IPS DF 6.9 (cell line): Measurements from ENCODE around the gene TPM4.

ENCODE experiments used
- DNase-seq: peaks from one replicate; pipeline ENCODE4 v3.0.0-alpha.2; 2013; ENCODE audit warnings: low read depth, low spot score
- H3K27ac ChIP-seq: one replicate; pipeline ENCODE4 v1.5.1; 2013; ENCODE audit warnings: low read length, control low read depth
- H3K27me3 ChIP-seq: 2 replicates; pipeline ENCODE4 v1.6.1; 2013; ENCODE audit warnings: mild to moderate bottlenecking, low read length; ENCODE audit not compliant: control insufficient read depth, insufficient read depth
- H3K36me3 ChIP-seq: 2 replicates; pipeline ENCODE4 v1.6.1; 2013; ENCODE audit warnings: low read length; ENCODE audit not compliant: control insufficient read depth, insufficient read depth
- H3K4me1 ChIP-seq: 2 replicates; pipeline ENCODE4 v1.6.1; 2013; ENCODE audit warnings: low read length; ENCODE audit not compliant: control insufficient read depth, insufficient read depth
- H3K4me3 ChIP-seq: 2 replicates; pipeline ENCODE4 v1.5.1; 2013; ENCODE audit warnings: mild to moderate bottlenecking, low read length
- H3K9me3 ChIP-seq: 2 replicates; pipeline ENCODE4 v1.6.1; 2013; ENCODE audit warnings: low read length, inconsistent platforms; ENCODE audit not compliant: control insufficient read depth, insufficient read depth
- WGBS: extraction: QIAGEN DNeasy Blood & Tissue Kit; methylation state at CpG from one replicate; pipeline ENCODE4 v1.1.7; 2013; ENCODE audit warnings: mixed read lengths, missing lambda C conversion rate; ENCODE audit not compliant: insufficient read length, insufficient coverage; 5-methylcytosine and 5-hydroxymethylcytosine counted together

Gene TPM4

DNA sequence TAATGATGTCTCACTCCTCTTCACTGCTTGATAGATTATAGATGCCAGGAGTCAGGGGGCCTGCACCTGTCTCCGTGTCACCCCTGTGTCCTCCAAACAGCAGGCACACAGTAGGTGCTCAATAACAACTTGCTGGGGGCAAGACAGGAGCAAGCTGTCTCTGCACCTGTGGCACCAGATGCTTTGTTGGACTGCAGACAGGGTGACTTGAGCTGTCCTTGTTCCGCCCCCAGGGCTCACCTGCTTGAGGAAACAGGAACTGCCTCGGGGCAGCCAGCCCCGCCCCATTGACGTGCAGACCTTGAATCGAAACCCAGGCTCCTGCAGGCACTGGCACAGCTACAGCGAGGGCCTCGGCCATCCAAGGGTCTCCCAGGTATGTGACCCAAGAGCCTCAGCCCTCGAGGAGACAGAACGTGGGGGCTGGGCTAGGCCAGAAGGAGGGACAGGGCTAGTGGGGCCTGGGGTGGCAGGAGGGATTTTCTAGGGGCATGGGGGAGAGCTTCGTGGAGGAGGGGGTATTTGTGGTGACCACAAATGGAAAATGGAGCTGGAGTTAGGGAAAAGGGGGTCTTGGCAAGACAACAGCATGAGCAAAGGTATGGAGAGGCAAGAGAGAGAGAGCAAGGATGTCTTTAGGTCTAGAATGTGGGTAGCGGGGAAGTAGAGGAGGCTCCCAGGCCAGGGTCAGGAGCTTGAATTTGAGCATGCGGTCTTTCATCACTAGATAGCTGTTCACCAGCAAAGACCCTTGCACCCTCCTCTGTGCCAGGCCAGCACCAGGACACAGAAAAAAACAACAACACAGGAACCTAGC is 67.3 kb downstream of the TPM4 start, which contains the start of gene HSH2D:
Gene HSH2D (plus strand): TSS at position 287 of the 817 bp plus-strand sequence. CDS start 5,066 bp downstream, outside the sequence.
- no peaks in the 10 kb centered on the region for H3K9me3 ChIP-seq
- no peak within 1 kb of the TSS for H3K27ac ChIP-seq
- 0 out of 2 replicates have a peak, but pooled peaks cover 5% of the 10 kb centered on the region for H3K4me1 ChIP-seq
- no peaks in the 10 kb centered on the region for H3K36me3 ChIP-seq
- DNase-seq: peak; percentile 54
- no peaks in the 10 kb centered on the region for H3K27me3 ChIP-seq
- no peak within 1 kb of the TSS for H3K4me3 ChIP-seq
- no CpG with 5 or more reads among the region's 13 CpGs for WGBS

DNA sequence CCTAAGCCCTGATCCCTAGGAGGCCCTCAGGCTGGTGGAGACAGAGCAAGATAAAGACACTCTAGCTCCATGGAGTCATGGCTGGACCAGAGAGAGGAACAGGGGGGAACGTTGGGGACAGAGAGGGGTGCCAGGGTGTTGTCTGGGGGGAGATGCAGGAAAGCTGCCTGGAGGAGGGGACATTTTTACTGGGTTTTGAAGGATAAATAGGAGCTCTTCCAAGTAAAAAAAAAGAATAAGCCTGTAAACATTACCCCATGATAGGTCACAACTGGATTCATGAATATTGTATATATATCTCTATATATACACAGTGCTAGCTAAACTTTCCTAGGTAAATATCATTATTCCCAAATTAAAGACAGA is 67.9 kb downstream of the TPM4 start:
- no peaks in the 10 kb centered on the region for H3K27me3 ChIP-seq
- no peak overlapping the region for H3K27ac ChIP-seq
- no peaks in the 10 kb centered on the region for H3K9me3 ChIP-seq
- H3K36me3 ChIP-seq: no peaks in the 10 kb centered on the region
- no peak for DNase-seq
- H3K4me3 ChIP-seq: no peak overlapping the region
- H3K4me1 ChIP-seq: 0 out of 2 replicates have a peak, but pooled peaks cover 5% of the 10 kb centered on the region
- no CpG with 5 or more reads among the region's 1 CpG for WGBS

DNA sequence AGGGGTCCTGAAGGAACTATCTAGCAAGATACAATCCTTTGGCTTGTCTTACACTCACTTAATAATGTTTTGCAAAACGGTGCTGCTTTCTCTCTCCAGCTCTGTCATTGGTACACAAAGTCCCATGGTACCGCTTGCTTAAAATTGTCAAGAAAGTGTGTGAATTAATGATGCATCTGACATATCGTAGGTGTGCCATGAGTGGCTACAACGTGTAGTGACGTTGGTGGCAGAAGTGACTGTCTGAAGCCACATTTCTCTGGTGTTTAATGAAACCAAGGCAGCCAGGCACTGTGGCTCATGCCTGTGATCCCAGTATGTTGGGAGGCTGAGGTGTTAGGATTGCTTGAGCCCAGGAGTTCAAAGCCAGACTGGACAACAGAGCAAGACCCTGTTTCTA is 69.8 kb downstream of the TPM4 start:
- no CpG with 5 or more reads among the region's 5 CpGs for WGBS
- DNase-seq: no peak
- 0 out of 2 replicates have a peak, but pooled peaks cover 5% of the 10 kb centered on the region for H3K4me1 ChIP-seq
- no peak overlapping the region for H3K27ac ChIP-seq
- H3K27me3 ChIP-seq: no peaks in the 10 kb centered on the region
- no peaks in the 10 kb centered on the region for H3K36me3 ChIP-seq
- H3K9me3 ChIP-seq: no peaks in the 10 kb centered on the region
- H3K4me3 ChIP-seq: no peak overlapping the region

DNA sequence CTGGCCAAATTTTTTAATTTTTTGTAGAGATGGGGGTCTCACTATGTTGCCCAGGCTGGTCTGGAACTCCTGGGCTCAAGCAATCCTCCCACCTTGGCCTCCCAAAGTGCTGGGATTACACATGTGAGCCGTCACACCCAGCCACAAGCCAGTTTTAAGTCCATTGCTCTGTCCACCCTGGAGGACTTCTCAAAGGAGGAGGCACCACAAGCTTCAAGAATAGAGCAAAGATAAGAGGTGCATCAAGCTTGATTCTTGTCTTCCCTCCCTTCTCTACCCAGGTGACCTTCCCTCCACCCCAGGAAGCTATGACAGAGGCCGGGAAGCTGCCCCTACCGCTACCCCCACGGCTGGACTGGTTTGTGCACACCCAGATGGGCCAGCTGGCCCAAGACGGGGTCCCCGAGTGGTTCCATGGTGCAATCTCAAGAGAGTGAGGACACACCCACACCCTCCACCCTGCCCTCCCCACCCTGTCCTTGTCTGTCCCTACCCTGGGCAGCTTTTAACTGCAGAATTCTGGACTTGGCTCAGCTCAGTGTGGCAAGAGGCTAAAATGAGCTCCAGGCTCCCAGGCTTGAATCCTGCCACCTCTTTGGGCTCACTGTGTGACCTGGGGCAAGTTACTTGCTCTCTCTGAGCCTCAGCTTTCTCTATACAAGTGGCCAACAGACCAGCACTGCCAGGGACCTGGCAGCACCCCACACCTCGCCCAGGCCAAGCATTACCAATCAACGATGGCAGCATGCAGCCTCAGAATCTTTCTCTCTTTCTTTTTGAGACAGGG is 72.3 kb downstream of the TPM4 start:
- no peak overlapping the region for H3K27ac ChIP-seq

More for the DNA sequence above, 72.3 kb downstream of the TPM4 start:
- Histone ChIP-seq H3K4me3 (no peak overlapping the region), H3K9me3 (no peaks in the 10 kb centered on the region), H3K4me1 (0 out of 2 replicates have a peak, but pooled peaks cover 4% of the 10 kb centered on the region), H3K27me3 (no peaks in the 10 kb centered on the region), H3K36me3 (no peaks in the 10 kb centered on the region)
- no CpG with 5 or more reads among the region's 8 CpGs for WGBS
- no peak for DNase-seq
